ENCODE measurements around the gene NCBP2L. TPM values are rescaled to one million over a fixed set of nuclear protein-coding genes. Genes with fewer than 3 reads are reported as not detected.

The NCBP2L gene
- total RNA-seq, 2 experiments from 2014 or later: not detected

GRCh38 chrX:107753187-107753586 lies 24.3 kb upstream of the NCBP2L start:
- no peak overlapping the region for H2AFZ ChIP-seq (ENCODE audit: low read length)
- no peak for TF ChIP-seq EZH2phosphoT487 (IDR thresholded peaks at IDR 0.05; ENCODE audit: borderline replicate concordance, low read depth, low read length)
- TF ChIP-seq, protein P1, sequence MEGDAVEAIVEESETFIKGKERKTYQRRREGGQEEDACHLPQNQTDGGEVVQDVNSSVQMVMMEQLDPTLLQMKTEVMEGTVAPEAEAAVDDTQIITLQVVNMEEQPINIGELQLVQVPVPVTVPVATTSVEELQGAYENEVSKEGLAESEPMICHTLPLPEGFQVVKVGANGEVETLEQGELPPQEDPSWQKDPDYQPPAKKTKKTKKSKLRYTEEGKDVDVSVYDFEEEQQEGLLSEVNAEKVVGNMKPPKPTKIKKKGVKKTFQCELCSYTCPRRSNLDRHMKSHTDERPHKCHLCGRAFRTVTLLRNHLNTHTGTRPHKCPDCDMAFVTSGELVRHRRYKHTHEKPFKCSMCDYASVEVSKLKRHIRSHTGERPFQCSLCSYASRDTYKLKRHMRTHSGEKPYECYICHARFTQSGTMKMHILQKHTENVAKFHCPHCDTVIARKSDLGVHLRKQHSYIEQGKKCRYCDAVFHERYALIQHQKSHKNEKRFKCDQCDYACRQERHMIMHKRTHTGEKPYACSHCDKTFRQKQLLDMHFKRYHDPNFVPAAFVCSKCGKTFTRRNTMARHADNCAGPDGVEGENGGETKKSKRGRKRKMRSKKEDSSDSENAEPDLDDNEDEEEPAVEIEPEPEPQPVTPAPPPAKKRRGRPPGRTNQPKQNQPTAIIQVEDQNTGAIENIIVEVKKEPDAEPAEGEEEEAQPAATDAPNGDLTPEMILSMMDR (conservative IDR thresholded peaks at IDR 0.05; ENCODE audit: low read length): no peak
- no TSS peak for BruUV-seq (replicated peaks)
- POLR2A ChIA-PET: no interaction called here
- no peaks in the 10 kb centered on the region for H3K36me3 ChIP-seq (ENCODE audit: insufficient read depth, low read length)
- no peak overlapping the region for H3K27ac ChIP-seq (ENCODE audit: low read depth, low read length, poor library complexity, severe bottlenecking)
- H3K4me1 ChIP-seq (ENCODE audit: insufficient read depth, low read length, poor library complexity, severe bottlenecking): no peaks in the 10 kb centered on the region
- H3K4me3 ChIP-seq (ENCODE audit: low read depth, low read length, poor library complexity, severe bottlenecking): no peak overlapping the region
- H3K4me2 ChIP-seq (ENCODE audit: low read length): no peak overlapping the region
- intact Hi-C loops (cut with micrococcal nuclease; ENCODE audit: unreplicated experiment): no loop called here
- no peaks in the 10 kb centered on the region for H3K9me3 ChIP-seq (ENCODE audit: low read length)
- no peaks in the 10 kb centered on the region for H3K79me2 ChIP-seq (ENCODE audit: insufficient read depth, low read depth, low read length)
- no peaks in the 10 kb centered on the region for H4K20me1 ChIP-seq (ENCODE audit: insufficient read depth, low read length)
- CTCF ChIA-PET (ENCODE audit: unreplicated experiment): no interaction called here
- no peak for DNase-seq (ENCODE audit: low spot score)
- H3K9me2 ChIP-seq (ENCODE audit: insufficient read depth, low read length): no peaks in the 10 kb centered on the region

- DNase-seq (ENCODE audit: low spot score): no peak
- TF ChIP-seq EZH2phosphoT487 (IDR thresholded peaks at IDR 0.05; ENCODE audit: borderline replicate concordance, low read depth, low read length): no peak
- TF ChIP-seq, protein P1 (conservative IDR thresholded peaks at IDR 0.05; ENCODE audit: low read length): no peak
- H3K9me3 ChIP-seq (ENCODE audit: low read length): no peaks in the 10 kb centered on the region
- H3K9me2 ChIP-seq (ENCODE audit: insufficient read depth, low read length): no peaks in the 10 kb centered on the region
- no peaks in the 10 kb centered on the region for H3K36me3 ChIP-seq (ENCODE audit: insufficient read depth, low read length)
- intact Hi-C loops (cut with micrococcal nuclease; ENCODE audit: unreplicated experiment): no loop called here
- H3K4me3 ChIP-seq (ENCODE audit: low read depth, low read length, poor library complexity, severe bottlenecking): no peak overlapping the region
- H3K27ac ChIP-seq (ENCODE audit: low read depth, low read length, poor library complexity, severe bottlenecking): no peak overlapping the region
- no TSS peak for BruUV-seq (replicated peaks)
- ChIA-PET POLR2A (interaction anchor here (0.6 to 1.0 kb wide), 2 partner anchors 9 to 316 kb away, joined by 3 read pairs; no protein-coding TSS in a partner anchor), CTCF (ENCODE audit: unreplicated experiment) (no interaction called here)
- H3K4me2 ChIP-seq (ENCODE audit: low read length): no peak overlapping the region
- no peaks in the 10 kb centered on the region for H3K79me2 ChIP-seq (ENCODE audit: insufficient read depth, low read depth, low read length)
- H2AFZ ChIP-seq (ENCODE audit: low read length): no peak overlapping the region
- no peaks in the 10 kb centered on the region for H4K20me1 ChIP-seq (ENCODE audit: insufficient read depth, low read length)
- H3K4me1 ChIP-seq (ENCODE audit: insufficient read depth, low read length, poor library complexity, severe bottlenecking): no peaks in the 10 kb centered on the region
Measured at GRCh38 chrX:107755721-107756120, 21.8 kb upstream of the NCBP2L start.

DNA sequence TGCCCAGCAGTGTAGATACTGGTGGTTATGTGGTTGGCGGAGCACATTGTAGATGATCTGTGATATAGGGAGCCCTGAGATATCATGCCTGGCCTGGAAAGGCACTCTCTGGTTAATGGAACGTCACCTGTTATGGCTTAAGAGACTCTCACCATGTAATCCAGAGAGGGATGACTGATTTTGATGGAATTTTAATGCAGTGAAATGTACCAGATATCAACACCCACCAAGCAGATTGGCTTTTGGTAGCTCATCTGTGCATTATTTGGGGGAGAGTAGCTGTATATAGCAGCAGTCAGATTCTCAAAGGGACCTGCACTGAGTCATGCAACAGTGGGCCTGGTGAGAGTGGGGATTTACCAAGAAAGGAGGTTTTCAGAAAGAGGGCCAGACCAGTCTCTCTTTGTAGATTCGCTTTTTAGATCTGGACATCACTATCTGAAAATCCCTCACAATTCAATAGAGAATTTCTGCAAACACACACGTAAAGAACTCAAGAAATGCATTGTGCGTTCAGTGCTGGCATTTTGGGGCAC lies 19.2 kb upstream of the NCBP2L start:
- BruUV-seq (replicated peaks): no TSS peak
- no peak overlapping the region for H3K4me2 ChIP-seq (ENCODE audit: low read length)
- no peaks in the 10 kb centered on the region for H3K9me3 ChIP-seq (ENCODE audit: low read length)
- no peaks in the 10 kb centered on the region for H3K36me3 ChIP-seq (ENCODE audit: insufficient read depth, low read length)
- no peak overlapping the region for H3K27ac ChIP-seq (ENCODE audit: low read depth, low read length, poor library complexity, severe bottlenecking)
- H2AFZ ChIP-seq (ENCODE audit: low read length): no peak overlapping the region
- H3K4me3 ChIP-seq (ENCODE audit: low read depth, low read length, poor library complexity, severe bottlenecking): no peak overlapping the region
- POLR2A ChIA-PET: interaction anchor here (1.6 kb wide), 1 partner anchor 9 kb away, joined by 3 read pairs; no protein-coding TSS in a partner anchor
- H3K79me2 ChIP-seq (ENCODE audit: insufficient read depth, low read depth, low read length): no peaks in the 10 kb centered on the region
- H3K9me2 ChIP-seq (ENCODE audit: insufficient read depth, low read length): no peaks in the 10 kb centered on the region
- intact Hi-C loops (cut with micrococcal nuclease; ENCODE audit: unreplicated experiment): no loop called here
- no peaks in the 10 kb centered on the region for H4K20me1 ChIP-seq (ENCODE audit: insufficient read depth, low read length)
- no peaks in the 10 kb centered on the region for H3K4me1 ChIP-seq (ENCODE audit: insufficient read depth, low read length, poor library complexity, severe bottlenecking)
- CTCF ChIA-PET (ENCODE audit: unreplicated experiment): no interaction called here
- no peak for DNase-seq (ENCODE audit: low spot score)
- no peak for TF ChIP-seq EZH2phosphoT487 (IDR thresholded peaks at IDR 0.05; ENCODE audit: borderline replicate concordance, low read depth, low read length)
- TF ChIP-seq, protein P1 (conservative IDR thresholded peaks at IDR 0.05; ENCODE audit: low read length): no peak
